Esophagus muscularis mucosa (tissue), 4 donors: ENCODE data around the gene CRIP2.

Experiments
- EP300 ChIP-seq: sonication (generic); formaldehyde crosslinking; IDR thresholded peaks from one replicate; pipeline ENCODE4 v1.6.1; 2017; ENCODE audit warnings: antibody characterized with exemption
- POLR2A ChIP-seq: fragments of 450-650 bp; IDR thresholded peaks from one replicate; pipeline ENCODE4 v1.6.1; 2017; ENCODE audit warnings: antibody characterized with exemption, moderate library complexity, mild to moderate bottlenecking, low read depth
- POLR2AphosphoS5 ChIP-seq, 2 donors: sonication (generic); formaldehyde crosslinking; IDR thresholded peaks; one replicate each; pipeline ENCODE4 v1.6.1; 2017; ENCODE audit warnings: antibody characterized with exemption in 2 of 2
- TF ChIP-seq, protein P1 (sequence below), 3 experiments: fragments of 200-600 bp in 2 of 3; fragments of 450-650 bp in 1 of 3; sonication (generic) in 2 of 3; IDR thresholded peaks; one replicate each; pipeline ENCODE4 v1.5.1; 2017 to 2019; ENCODE audit warnings: antibody characterized with exemption in 3 of 3, mild to moderate bottlenecking in 2 of 3, moderate library complexity in 1 of 3

- TF ChIP-seq, protein P1, sequence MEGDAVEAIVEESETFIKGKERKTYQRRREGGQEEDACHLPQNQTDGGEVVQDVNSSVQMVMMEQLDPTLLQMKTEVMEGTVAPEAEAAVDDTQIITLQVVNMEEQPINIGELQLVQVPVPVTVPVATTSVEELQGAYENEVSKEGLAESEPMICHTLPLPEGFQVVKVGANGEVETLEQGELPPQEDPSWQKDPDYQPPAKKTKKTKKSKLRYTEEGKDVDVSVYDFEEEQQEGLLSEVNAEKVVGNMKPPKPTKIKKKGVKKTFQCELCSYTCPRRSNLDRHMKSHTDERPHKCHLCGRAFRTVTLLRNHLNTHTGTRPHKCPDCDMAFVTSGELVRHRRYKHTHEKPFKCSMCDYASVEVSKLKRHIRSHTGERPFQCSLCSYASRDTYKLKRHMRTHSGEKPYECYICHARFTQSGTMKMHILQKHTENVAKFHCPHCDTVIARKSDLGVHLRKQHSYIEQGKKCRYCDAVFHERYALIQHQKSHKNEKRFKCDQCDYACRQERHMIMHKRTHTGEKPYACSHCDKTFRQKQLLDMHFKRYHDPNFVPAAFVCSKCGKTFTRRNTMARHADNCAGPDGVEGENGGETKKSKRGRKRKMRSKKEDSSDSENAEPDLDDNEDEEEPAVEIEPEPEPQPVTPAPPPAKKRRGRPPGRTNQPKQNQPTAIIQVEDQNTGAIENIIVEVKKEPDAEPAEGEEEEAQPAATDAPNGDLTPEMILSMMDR (IDR thresholded peaks at IDR 0.05): no peak
- TF ChIP-seq POLR2A (no peak), POLR2AphosphoS5 (IDR thresholded peaks at IDR 0.05) (no peak), EP300 (no peak)
These were observed 22.4 kb downstream of the CRIP2 start for GRCh38 chr14:105496831-105497591.
